ENCODE measurements around the gene ABCB11.

ABCB11 gene

GRCh38 chr2:169039702-169040101 lies 8.6 kb upstream of the ABCB11 start:
- no peak for TF ChIP-seq CTCF (IDR thresholded peaks at IDR 0.05; ENCODE audit: insufficient read depth, low read depth, low read length, missing control alignments)
- peak; percentile 18 for DNase-seq (ENCODE audit: low read depth)
- H3K4me3 ChIP-seq (ENCODE audit: low read depth, low read length), result no peak overlapping the region

- no peak for TF ChIP-seq CTCF (IDR thresholded peaks at IDR 0.05; ENCODE audit: insufficient read depth, low read depth, low read length, missing control alignments)
- DNase-seq (ENCODE audit: low read depth), result peak; percentile 35
- no peak overlapping the region for H3K4me3 ChIP-seq (ENCODE audit: low read depth, low read length)
Observed at GRCh38 chr2:169038338-169038757, 7.2 kb upstream of the ABCB11 start.

DNA sequence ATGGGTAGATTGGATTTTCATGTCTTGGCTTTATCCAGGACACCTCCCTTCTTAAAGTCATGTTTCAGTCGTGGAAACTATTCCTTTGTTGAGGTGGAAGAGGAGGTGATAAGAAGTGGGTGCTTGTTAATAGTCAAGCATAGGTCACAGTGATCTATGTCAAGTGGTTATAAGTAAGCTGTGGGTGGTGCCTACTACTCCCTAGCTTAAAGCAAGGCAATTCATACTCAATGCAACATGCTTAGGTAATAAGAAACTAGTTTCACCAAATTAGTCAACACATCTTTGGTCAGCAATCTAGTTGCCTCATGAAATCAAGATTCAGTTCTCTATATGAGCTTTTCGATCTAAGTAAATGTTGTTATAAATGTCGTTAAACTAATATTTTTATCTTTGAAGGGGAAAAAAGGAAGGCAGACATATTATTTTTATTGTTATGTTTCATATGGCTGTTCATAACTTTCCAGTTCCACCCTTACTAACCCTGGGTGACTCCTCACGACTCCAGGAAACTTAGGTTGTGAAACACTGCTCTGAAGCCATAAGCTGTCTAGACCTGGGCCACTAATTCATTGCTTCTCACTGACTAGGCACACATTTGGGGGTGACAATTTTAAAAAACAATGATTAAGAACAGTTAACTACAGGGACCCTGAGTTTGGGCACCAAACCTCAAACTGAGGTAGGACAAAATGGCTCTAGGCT lies 5.8 kb upstream of the ABCB11 start:
- DNase-seq (ENCODE audit: low read depth), result peak; percentile 7
- no peak for TF ChIP-seq CTCF (IDR thresholded peaks at IDR 0.05; ENCODE audit: insufficient read depth, low read depth, low read length, missing control alignments)
- H3K4me3 ChIP-seq (ENCODE audit: low read depth, low read length), result no peak overlapping the region

- no peak for TF ChIP-seq CTCF (IDR thresholded peaks at IDR 0.05; ENCODE audit: insufficient read depth, low read depth, low read length, missing control alignments)
- no peak for DNase-seq (ENCODE audit: low read depth)
- H3K4me3 ChIP-seq (ENCODE audit: low read depth, low read length), result no peak overlapping the region
Observed at GRCh38 chr2:169035887-169036286, 4.8 kb upstream of the ABCB11 start.

GRCh38 chr2:169034984-169035544 lies 3.9 kb upstream of the ABCB11 start:
- no peak overlapping the region for H3K4me3 ChIP-seq (ENCODE audit: low read depth, low read length)
- TF ChIP-seq CTCF (IDR thresholded peaks at IDR 0.05; ENCODE audit: insufficient read depth, low read depth, low read length, missing control alignments), result no peak
- DNase-seq (ENCODE audit: low read depth), result no peak

- DNase-seq (ENCODE audit: low read depth), result no peak
- H3K4me3 ChIP-seq (ENCODE audit: low read depth, low read length), result no peak overlapping the region
- no peak for TF ChIP-seq CTCF (IDR thresholded peaks at IDR 0.05; ENCODE audit: insufficient read depth, low read depth, low read length, missing control alignments)
Observed at GRCh38 chr2:169034256-169034655, 3.1 kb upstream of the ABCB11 start.

GRCh38 chr2:169029341-169029740 lies 1.8 kb downstream of the ABCB11 start:
- no peak for TF ChIP-seq CTCF (IDR thresholded peaks at IDR 0.05; ENCODE audit: insufficient read depth, low read depth, low read length, missing control alignments)
- no peak for DNase-seq (ENCODE audit: low read depth)
- H3K4me3 ChIP-seq (ENCODE audit: low read depth, low read length), result no peak overlapping the region
